Body of pancreas (tissue), 4 donors: ENCODE measurements around the gene KIDINS220. TPM values are rescaled to one million over a fixed set of nuclear protein-coding genes. Genes with fewer than 3 reads are reported as not detected.

Experiments
- ATAC-seq: fragments of 150-250 bp; one replicate; pipeline ENCODE4 v1.9.1; 2016
- DNase-seq, 4 donors: peaks; one replicate each; pipeline ENCODE4 v3.0.0-alpha.2; 2019
- H3K27ac ChIP-seq, 4 donors: fragments of 200-600 bp; sonication (generic); 1 replicate in 3 of 4; 2 replicates in 1 of 4; pipeline versions ENCODE4 v1.5.1 to v1.6.1; 2016 to 2019; ENCODE audit warnings: mild to moderate bottlenecking in 1 of 4, mixed read lengths in 1 of 4, moderate library complexity in 1 of 4
- H3K27me3 ChIP-seq, 2 donors: fragments of 200-600 bp; sonication (generic); one replicate each; pipeline ENCODE4 v1.6.0; 2016; ENCODE audit warnings: mild to moderate bottlenecking in 1 of 2
- H3K36me3 ChIP-seq, 2 donors: fragments of 200-600 bp; sonication (generic); replicated peaks in 1 of 2; 2 replicates each; pipeline ENCODE4 v1.5.1; 2016; ENCODE audit warnings: low read depth in 2 of 2; ENCODE audit not compliant: insufficient read depth in 1 of 2
- H3K4me1 ChIP-seq: fragments of 200-600 bp; sonication (generic); one replicate; pipeline ENCODE4 v1.6.0; 2016
- H3K4me3 ChIP-seq, 2 donors: fragments of 200-600 bp; sonication (generic); 1 replicate in 1 of 2; 2 replicates in 1 of 2; pipeline ENCODE4 v1.5.1; 2016 to 2019
- H3K9me3 ChIP-seq, 3 donors: fragments of 200-600 bp; sonication (generic); 1 replicate in 2 of 3; 2 replicates in 1 of 3; pipeline ENCODE4 v1.5.1; 2016
- CTCF ChIP-seq, 7 experiments: fragments of 450-650 bp in 4 of 7; fragments of 200-600 bp in 3 of 7; sonication (generic) in 3 of 7; IDR thresholded peaks; one replicate each; pipeline ENCODE4 v1.5.1; 2016 to 2019; ENCODE audit warnings: antibody characterized with exemption in 7 of 7
- POLR2A ChIP-seq, 3 donors: fragments of 450-650 bp; IDR thresholded peaks; one replicate each; pipeline ENCODE4 v1.6.1; 2016; ENCODE audit warnings: antibody characterized with exemption in 3 of 3, mild to moderate bottlenecking in 2 of 3
- WGBS, 2 donors: methylation state at CpG; one replicate each; pipeline ENCODE4 v1.1.5; 2017; 5-methylcytosine and 5-hydroxymethylcytosine counted together
- intact Hi-C: fragments of 100-400 bp; cut with DNase I; formaldehyde crosslinking; loops from one replicate; pipeline ENCODE4 v1.15.1; 2023
- total RNA-seq, 2 donors: library from RNA; depleted of rRNA; stranded (reverse); fragments of >200 nt; gene quantifications; one replicate each; pipeline ENCODE4 v1.1.0, GENCODE V29; 2016

The KIDINS220 gene
- total RNA-seq, 2 donors from 2014 or later, result 43.6 to 45.2 TPM

- TF ChIP-seq POLR2A (IDR thresholded peaks at IDR 0.05), result no peak
- TF ChIP-seq CTCF (IDR thresholded peaks at IDR 0.05), result no peak
- intact Hi-C loops, result no loop called here
- H3K4me3 ChIP-seq, result no peak overlapping the region
- peaks cover 4 to 11% of the 10 kb centered on the region in 2 donors for H3K36me3 ChIP-seq
- no peaks in the 10 kb centered on the region for H3K9me3 ChIP-seq
- 81 to 86% methylated on average over 2 of the region's 2 CpGs for WGBS, 2 donors
- H3K27ac ChIP-seq, result no peak overlapping the region
- no peaks in the 10 kb centered on the region for H3K4me1 ChIP-seq
- DNase-seq, result no peak
- ATAC-seq, result no peak
- H3K27me3 ChIP-seq, result no peaks in the 10 kb centered on the region
Measured at GRCh38 chr2:8790739-8791162, 46.7 kb downstream of the KIDINS220 start.

GRCh38 chr2:8786463-8786862 is 51.0 kb downstream of the KIDINS220 start:
- TF ChIP-seq POLR2A (IDR thresholded peaks at IDR 0.05) (no peak), CTCF (IDR thresholded peaks at IDR 0.05) (no peak)
- intact Hi-C loops, result no loop called here
- ATAC-seq, result no peak
- H3K36me3 ChIP-seq, result peaks cover 4 to 10% of the 10 kb centered on the region in 2 donors
- DNase-seq, result no peak
- WGBS, 2 donors, result 81 to 90% methylated on average over 5 of the region's 5 CpGs
- H3K27me3 ChIP-seq, result no peaks in the 10 kb centered on the region
- no peak overlapping the region for H3K27ac ChIP-seq
- H3K4me3 ChIP-seq, result no peak overlapping the region
- H3K9me3 ChIP-seq, result no peaks in the 10 kb centered on the region
- H3K4me1 ChIP-seq, result peaks cover 4% of the 10 kb centered on the region

- WGBS, 2 donors, result 94 to 95% methylated on average over 4 of the region's 4 CpGs
- H3K27ac ChIP-seq, result no peak overlapping the region
- intact Hi-C loops, result no loop called here
- H3K4me3 ChIP-seq, result no peak overlapping the region
- peaks cover 0 to 11% of the 10 kb centered on the region in 2 donors for H3K36me3 ChIP-seq
- H3K4me1 ChIP-seq, result peaks cover 4% of the 10 kb centered on the region
- H3K27me3 ChIP-seq, result no peaks in the 10 kb centered on the region
- no peak for DNase-seq
- no peaks in the 10 kb centered on the region for H3K9me3 ChIP-seq
- no peak for TF ChIP-seq CTCF (IDR thresholded peaks at IDR 0.05)
- no peak for TF ChIP-seq POLR2A (IDR thresholded peaks at IDR 0.05)
- ATAC-seq, result no peak
Measured at GRCh38 chr2:8779795-8780671, 57.4 kb downstream of the KIDINS220 start.

- no peaks in the 10 kb centered on the region for H3K9me3 ChIP-seq
- ATAC-seq, result no peak
- TF ChIP-seq CTCF (IDR thresholded peaks at IDR 0.05) (no peak), POLR2A (IDR thresholded peaks at IDR 0.05) (no peak)
- H3K27me3 ChIP-seq, result no peaks in the 10 kb centered on the region
- H3K36me3 ChIP-seq, result peaks cover 0 to 18% of the 10 kb centered on the region in 2 donors
- no peak overlapping the region for H3K27ac ChIP-seq
- no peak for DNase-seq
- no peaks in the 10 kb centered on the region for H3K4me1 ChIP-seq
- WGBS, 2 donors, result 88 to 95% methylated on average over 2 of the region's 2 CpGs
- H3K4me3 ChIP-seq, result no peak overlapping the region
- intact Hi-C loops, result no loop called here
Measured at GRCh38 chr2:8774371-8774770, 63.0 kb downstream of the KIDINS220 start.

GRCh38 chr2:8767324-8767723 is 70.1 kb downstream of the KIDINS220 start:
- no peak for DNase-seq
- intact Hi-C loops, result no loop called here
- H3K4me1 ChIP-seq, result peaks cover 4% of the 10 kb centered on the region
- TF ChIP-seq POLR2A (IDR thresholded peaks at IDR 0.05) (no peak), CTCF (IDR thresholded peaks at IDR 0.05) (no peak)
- no peak overlapping the region for H3K4me3 ChIP-seq
- H3K9me3 ChIP-seq, result no peaks in the 10 kb centered on the region
- no peak overlapping the region for H3K27ac ChIP-seq
- no peaks in the 10 kb centered on the region for H3K27me3 ChIP-seq
- 86 to 95% methylated on average over 1 of the region's 1 CpG for WGBS, 2 donors
- ATAC-seq, result no peak
- peaks cover 0 to 5% of the 10 kb centered on the region in 2 donors for H3K36me3 ChIP-seq
